ENCODE data around the gene NKD2.

- TF ChIP-seq, protein P1, sequence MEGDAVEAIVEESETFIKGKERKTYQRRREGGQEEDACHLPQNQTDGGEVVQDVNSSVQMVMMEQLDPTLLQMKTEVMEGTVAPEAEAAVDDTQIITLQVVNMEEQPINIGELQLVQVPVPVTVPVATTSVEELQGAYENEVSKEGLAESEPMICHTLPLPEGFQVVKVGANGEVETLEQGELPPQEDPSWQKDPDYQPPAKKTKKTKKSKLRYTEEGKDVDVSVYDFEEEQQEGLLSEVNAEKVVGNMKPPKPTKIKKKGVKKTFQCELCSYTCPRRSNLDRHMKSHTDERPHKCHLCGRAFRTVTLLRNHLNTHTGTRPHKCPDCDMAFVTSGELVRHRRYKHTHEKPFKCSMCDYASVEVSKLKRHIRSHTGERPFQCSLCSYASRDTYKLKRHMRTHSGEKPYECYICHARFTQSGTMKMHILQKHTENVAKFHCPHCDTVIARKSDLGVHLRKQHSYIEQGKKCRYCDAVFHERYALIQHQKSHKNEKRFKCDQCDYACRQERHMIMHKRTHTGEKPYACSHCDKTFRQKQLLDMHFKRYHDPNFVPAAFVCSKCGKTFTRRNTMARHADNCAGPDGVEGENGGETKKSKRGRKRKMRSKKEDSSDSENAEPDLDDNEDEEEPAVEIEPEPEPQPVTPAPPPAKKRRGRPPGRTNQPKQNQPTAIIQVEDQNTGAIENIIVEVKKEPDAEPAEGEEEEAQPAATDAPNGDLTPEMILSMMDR (IDR thresholded peaks at IDR 0.05; ENCODE audit: insufficient read depth, low read length, poor library complexity, severe bottlenecking) = no peak
- no peak for TF ChIP-seq EZH2phosphoT487 (conservative IDR thresholded peaks at IDR 0.05; ENCODE audit: low read length)
Measured at GRCh38 chr5:1020452-1020961, 11.9 kb downstream of the NKD2 start.
